DND-41 (cell line): Measurements from ENCODE around the gene BHMT2.

Experiments used
- EZH2 ChIP-seq: IDR thresholded peaks from 3 replicates; pipeline ENCODE4 v1.6.1; 2012; ENCODE audit warnings: borderline replicate concordance, low read depth, mild to moderate bottlenecking, moderate library complexity, low read length, inconsistent platforms; ENCODE audit not compliant: severe bottlenecking
- TF ChIP-seq, protein P1 (sequence below): IDR thresholded peaks from 2 replicates; pipeline ENCODE4 v1.5.1; 2012; ENCODE audit warnings: borderline replicate concordance, low read length, moderate library complexity, mild to moderate bottlenecking; ENCODE audit not compliant: poor library complexity, severe bottlenecking; ENCODE audit errors: extremely low read depth

DNA sequence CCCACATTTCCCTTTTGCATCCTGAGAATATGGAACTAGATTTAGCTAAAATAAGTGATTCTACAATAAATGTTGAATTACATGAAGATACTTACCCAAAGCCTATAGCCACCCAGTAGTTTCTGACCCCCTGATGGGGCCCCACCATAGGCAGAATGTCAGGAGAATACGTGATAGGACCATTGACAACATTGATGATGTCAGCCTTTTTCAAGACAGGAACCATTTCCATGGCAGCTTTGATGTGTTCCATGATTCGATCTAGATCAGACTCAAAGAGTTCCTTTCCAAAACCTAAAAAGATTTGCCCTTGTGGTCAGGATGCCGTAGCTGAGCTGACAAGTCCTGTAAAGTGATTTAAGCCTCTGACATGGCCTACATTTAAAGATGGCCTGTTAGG, 27.4 kb upstream of the BHMT2 start:
- TF ChIP-seq, protein P1, sequence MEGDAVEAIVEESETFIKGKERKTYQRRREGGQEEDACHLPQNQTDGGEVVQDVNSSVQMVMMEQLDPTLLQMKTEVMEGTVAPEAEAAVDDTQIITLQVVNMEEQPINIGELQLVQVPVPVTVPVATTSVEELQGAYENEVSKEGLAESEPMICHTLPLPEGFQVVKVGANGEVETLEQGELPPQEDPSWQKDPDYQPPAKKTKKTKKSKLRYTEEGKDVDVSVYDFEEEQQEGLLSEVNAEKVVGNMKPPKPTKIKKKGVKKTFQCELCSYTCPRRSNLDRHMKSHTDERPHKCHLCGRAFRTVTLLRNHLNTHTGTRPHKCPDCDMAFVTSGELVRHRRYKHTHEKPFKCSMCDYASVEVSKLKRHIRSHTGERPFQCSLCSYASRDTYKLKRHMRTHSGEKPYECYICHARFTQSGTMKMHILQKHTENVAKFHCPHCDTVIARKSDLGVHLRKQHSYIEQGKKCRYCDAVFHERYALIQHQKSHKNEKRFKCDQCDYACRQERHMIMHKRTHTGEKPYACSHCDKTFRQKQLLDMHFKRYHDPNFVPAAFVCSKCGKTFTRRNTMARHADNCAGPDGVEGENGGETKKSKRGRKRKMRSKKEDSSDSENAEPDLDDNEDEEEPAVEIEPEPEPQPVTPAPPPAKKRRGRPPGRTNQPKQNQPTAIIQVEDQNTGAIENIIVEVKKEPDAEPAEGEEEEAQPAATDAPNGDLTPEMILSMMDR, result no peak
- TF ChIP-seq EZH2, result no peak
